Ovary (tissue), 9 donors: ENCODE data around the gene JADE1. TPM values are rescaled to one million over a fixed set of nuclear protein-coding genes. Genes with fewer than 3 reads are reported as not detected.

Source experiments
- DNase-seq, 5 donors: peaks; one replicate each; pipeline ENCODE4 v3.0.0-alpha.2; 2019 to 2020
- H3K27ac ChIP-seq, 2 donors: fragments of 200-600 bp; one replicate each; pipeline versions ENCODE4 v1.5.1 to v1.8.0; 2019 to 2022
- H3K27me3 ChIP-seq: fragments of 200-600 bp; one replicate; pipeline ENCODE4 v1.8.0; 2022
- H3K36me3 ChIP-seq: fragments of 200-600 bp; sonication (generic); one replicate; pipeline ENCODE4 v1.5.1; 2019
- H3K4me1 ChIP-seq: one replicate; pipeline ENCODE4 v1.8.1; 2013; ENCODE audit warnings: mild to moderate bottlenecking, moderate library complexity; ENCODE audit not compliant: insufficient read depth
- H3K4me3 ChIP-seq: fragments of 200-600 bp; sonication (generic); one replicate; pipeline ENCODE4 v1.5.1; 2017
- H3K9me3 ChIP-seq, 2 donors: fragments of 200-600 bp in 1 of 2; sonication (generic) in 1 of 2; one replicate each; pipeline versions ENCODE4 v1.5.1 to v1.8.1; 2013 to 2019; ENCODE audit warnings: mild to moderate bottlenecking in 1 of 2, moderate library complexity in 1 of 2
- CTCF ChIP-seq, 3 donors: fragments of 450-650 bp in 2 of 3; fragments of 200-600 bp in 1 of 3; IDR thresholded peaks; one replicate each; pipeline versions ENCODE4 v1.5.1 to v1.8.0; 2016 to 2022; ENCODE audit warnings: antibody characterized with exemption in 3 of 3, mild to moderate bottlenecking in 1 of 3
- EP300 ChIP-seq: sonication (generic); formaldehyde crosslinking; IDR thresholded peaks from one replicate; pipeline ENCODE4 v1.6.1; 2017; ENCODE audit warnings: antibody characterized with exemption
- POLR2A ChIP-seq: fragments of 450-650 bp; IDR thresholded peaks from one replicate; pipeline ENCODE4 v1.6.1; 2017; ENCODE audit warnings: antibody characterized with exemption, mild to moderate bottlenecking, moderate library complexity
- WGBS, 3 donors: extraction: QIAGEN DNeasy Blood & Tissue Kit in 1 of 3; methylation state at CpG; one replicate each; pipeline versions ENCODE4 v1.1.5 to v1.1.7; 2013 to 2017; 5-methylcytosine and 5-hydroxymethylcytosine counted together
- intact Hi-C, 4 donors: fragments of 100-400 bp; cut with DNase I; formaldehyde crosslinking; loops; one replicate each; pipeline versions ENCODE4 v1.11.0 to v1.15.1; 2022 to 2023
- polyA plus RNA-seq, 2 donors: library from polyadenylated mRNA; stranded (reverse); fragments of 200-250 nt in 1 of 2; fragments of 350-450 nt in 1 of 2; fragmentation: Illumina TruSeq in 1 of 2; extraction: RNeasy Lipid Tissue Mini Kit (QIAGEN cat#74804) in 1 of 2; gene quantifications; one replicate each; pipeline ENCODE4 v1.2.3, GENCODE V29; 2013 to 2014
- total RNA-seq, 7 donors: library from RNA; depleted of rRNA in 2 of 7; stranded (reverse); fragments of >200 nt in 2 of 7; fragmentation: NEBNext Ultra II Directional in 3 of 7; extraction: Animal tissue kit (Norgen Biotek cat#: 25700) in 3 of 7; gene quantifications; one replicate each; pipeline versions ENCODE4 v1.1.0 to v1.2.4, GENCODE V29; 2016 to 2023
- donor health status: DM: no; HTN: no; CAD: no; lungs with moderate emphysema.
- donor health status: DM: no; HTN: no; CAD: no.
- donor health status: Bipolar disorder and iron deficiency.
- donor health status: DM: yes; HTN: yes; CAD: no.
- donor health status: DM: no; HTN: no; CAD: no.
- donor health status: DM: yes; HTN: yes; CAD: no.

The JADE1 gene
- total and polyA plus RNA-seq, 9 donors, result 21.3 to 48.6 (median 34.9) TPM

- H3K4me3 ChIP-seq, result no peak overlapping the region
- no peak overlapping the region for H3K27ac ChIP-seq
- TF ChIP-seq EP300 (no peak), POLR2A (no peak), CTCF (IDR thresholded peaks at IDR 0.05) (no peak)
- intact Hi-C loops, result no loop called here
- no peak for DNase-seq
- H3K36me3 ChIP-seq, result no peaks in the 10 kb centered on the region
- 87% methylated on average over 5 of the region's 5 CpGs for WGBS, 3 donors
- no peaks in the 10 kb centered on the region for H3K4me1 ChIP-seq
- H3K9me3 ChIP-seq, result no peaks in the 10 kb centered on the region
- H3K27me3 ChIP-seq, result no peaks in the 10 kb centered on the region
Measured at GRCh38 chr4:128908735-128909134, 99.2 kb downstream of the JADE1 start.

- Histone ChIP-seq H3K27me3 (no peaks in the 10 kb centered on the region), H3K4me1 (no peaks in the 10 kb centered on the region), H3K27ac (no peak overlapping the region), H3K9me3 (no peaks in the 10 kb centered on the region), H3K36me3 (no peaks in the 10 kb centered on the region), H3K4me3 (no peak overlapping the region)
- no peak for DNase-seq
- no peak for TF ChIP-seq POLR2A
- no peak for TF ChIP-seq CTCF (IDR thresholded peaks at IDR 0.05)
- TF ChIP-seq EP300, result no peak
- 47 to 78% (median 67%) methylated on average over 1 of the region's 1 CpG for whole genome bisulfite sequencing, 3 donors
- intact Hi-C loops, result loop anchor here in 1 of 4 donors (10.0 kb wide), 1 partner anchor 1818 kb away; no protein-coding TSS in a partner anchor
Measured at GRCh38 chr4:128913228-128913627, 103.7 kb downstream of the JADE1 start.

GRCh38 chr4:128915544-128915943 is 106.0 kb downstream of the JADE1 start:
- Histone ChIP-seq H3K36me3 (no peaks in the 10 kb centered on the region), H3K4me1 (no peaks in the 10 kb centered on the region), H3K4me3 (no peak overlapping the region), H3K9me3 (no peaks in the 10 kb centered on the region), H3K27me3 (no peaks in the 10 kb centered on the region), H3K27ac (no peak overlapping the region)
- TF ChIP-seq POLR2A (no peak), EP300 (no peak), CTCF (IDR thresholded peaks at IDR 0.05) (no peak)
- DNase-seq, result no peak
- intact Hi-C loops, result loop anchor here in 1 of 4 donors (10.0 kb wide), 1 partner anchor 1821 kb away; no protein-coding TSS in a partner anchor

GRCh38 chr4:128916832-128917231 is 107.3 kb downstream of the JADE1 start:
- H3K4me3 ChIP-seq, result no peak overlapping the region
- H3K27ac ChIP-seq, result no peak overlapping the region
- WGBS, 3 donors, result 91 to 94% (median 94%) methylated on average over 6 of the region's 6 CpGs
- TF ChIP-seq CTCF (IDR thresholded peaks at IDR 0.05) (no peak), POLR2A (no peak), EP300 (no peak)
- no peaks in the 10 kb centered on the region for H3K9me3 ChIP-seq
- no peaks in the 10 kb centered on the region for H3K4me1 ChIP-seq
- intact Hi-C loops, result loop anchor here in 1 of 4 donors (10.0 kb wide), 1 partner anchor 1822 kb away; no protein-coding TSS in a partner anchor
- no peaks in the 10 kb centered on the region for H3K36me3 ChIP-seq
- no peaks in the 10 kb centered on the region for H3K27me3 ChIP-seq
- no peak for DNase-seq
